Choroid plexus epithelial cell (primary cell): ENCODE results near the gene COL8A2.
A peak's percentile ranks its signal among the peaks of the same experiment; 100 is the strongest.

ENCODE experiments used
- DNase-seq: peaks from one replicate; pipeline ENCODE4 v3.0.0-alpha.2; 2010; ENCODE audit warnings: low read depth
- H3K4me3 ChIP-seq: 2 replicates; pipeline ENCODE4 v1.5.1; 2011; ENCODE audit warnings: low read depth, mild to moderate bottlenecking, control low read depth, low read length, moderate library complexity
- CTCF ChIP-seq: conservative IDR thresholded peaks from 2 replicates; pipeline ENCODE4 v1.5.1; 2011; ENCODE audit warnings: low read depth, mild to moderate bottlenecking, control low read depth, inconsistent platforms, low read length, moderate library complexity

The COL8A2 gene

DNA sequence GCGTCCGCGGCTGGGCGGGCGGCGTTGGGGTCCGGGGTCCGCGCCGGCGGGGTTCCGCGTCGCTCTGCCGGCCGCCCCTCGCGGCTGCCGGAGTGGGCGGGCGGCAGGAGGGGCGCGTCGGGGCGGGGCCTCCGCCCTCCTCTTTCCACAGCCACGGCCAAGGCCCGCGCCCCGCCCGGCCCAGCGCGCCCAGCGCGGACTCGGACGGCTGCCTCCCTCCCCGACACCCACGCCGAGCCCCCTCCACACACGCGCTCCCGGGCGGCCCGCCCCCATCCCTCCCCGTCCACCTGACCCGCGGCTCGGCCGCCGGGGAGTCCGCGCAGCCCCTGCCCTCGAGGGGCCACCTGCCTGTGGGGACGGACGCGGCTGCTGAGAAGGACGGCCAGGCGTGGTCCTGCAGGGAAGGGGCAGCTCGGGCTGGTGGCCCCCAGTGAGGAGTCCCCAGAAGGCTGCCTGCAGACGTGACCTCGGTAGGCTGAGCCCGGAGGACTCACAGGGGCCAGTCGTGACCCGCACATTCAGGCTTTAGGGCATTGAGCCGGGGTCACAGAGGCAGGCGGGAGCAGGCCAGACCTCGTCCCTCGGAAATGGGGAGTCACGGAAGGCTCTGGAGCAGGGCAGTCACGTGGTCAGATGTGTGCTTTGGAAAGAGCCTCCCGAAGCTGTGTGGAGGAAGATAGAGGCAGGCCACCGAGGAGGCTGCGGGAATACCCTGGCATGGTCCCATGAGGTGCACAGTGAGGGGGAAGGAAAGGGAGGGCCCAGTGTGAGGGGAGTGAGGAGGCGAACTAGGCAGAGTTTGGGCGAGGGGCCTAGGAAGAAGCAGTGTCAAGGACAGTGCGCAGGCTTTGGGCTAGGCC lies at the start of gene COL8A2:
Gene COL8A2 (minus strand): TSS at position 94 of the 863 bp plus-strand sequence. CDS start 24,980 bp downstream, outside the sequence.
- TF ChIP-seq CTCF, result no peak
- no peak for DNase-seq
- peak within 1 kb of the TSS; percentile 25 for H3K4me3 ChIP-seq

DNA sequence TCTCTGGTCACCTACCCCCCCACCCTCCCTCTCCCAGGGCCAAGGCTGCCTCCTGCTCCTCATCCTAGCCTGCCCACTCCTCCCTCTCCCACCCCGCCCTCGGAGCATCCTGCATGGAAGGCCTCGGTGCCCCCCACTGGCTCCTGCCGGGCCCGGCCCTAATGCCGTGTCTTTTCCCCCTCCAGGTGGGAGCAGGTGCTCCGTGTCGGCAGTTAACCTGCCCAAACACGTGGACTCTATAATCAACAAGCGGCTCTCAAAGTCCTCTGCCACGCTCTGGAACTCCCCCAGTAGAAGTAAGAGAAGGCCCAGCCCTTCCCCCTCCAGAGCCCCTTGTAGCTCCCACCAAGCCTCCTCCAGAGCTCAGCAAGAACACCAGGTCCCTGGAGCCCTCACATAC lies 49.7 kb upstream of the COL8A2 start:
- H3K4me3 ChIP-seq, result no peak overlapping the region
- TF ChIP-seq CTCF, result no peak
- DNase-seq, result no peak

DNA sequence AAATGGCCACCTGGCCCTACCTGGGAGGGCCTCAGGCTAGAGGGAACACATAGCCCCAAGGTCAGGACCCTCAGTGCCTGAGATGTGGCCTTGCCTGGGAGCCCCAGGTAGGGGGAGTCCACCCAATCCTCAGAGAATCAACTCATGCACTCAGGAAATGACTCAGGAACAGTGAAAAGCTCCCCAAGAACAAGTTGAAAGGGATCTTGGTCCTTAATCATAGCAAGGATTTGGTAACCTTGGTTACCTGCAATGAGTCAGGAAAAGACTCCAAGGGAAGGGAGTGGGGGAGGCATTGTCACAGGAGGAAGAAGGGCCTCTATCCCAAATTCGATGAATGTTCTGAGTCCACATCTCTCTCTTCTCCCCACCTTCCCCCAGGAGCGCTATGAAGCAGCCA lies 48.0 kb upstream of the COL8A2 start:
- H3K4me3 ChIP-seq, result no peak overlapping the region
- TF ChIP-seq CTCF, result no peak
- peak; percentile 61 for DNase-seq

DNA sequence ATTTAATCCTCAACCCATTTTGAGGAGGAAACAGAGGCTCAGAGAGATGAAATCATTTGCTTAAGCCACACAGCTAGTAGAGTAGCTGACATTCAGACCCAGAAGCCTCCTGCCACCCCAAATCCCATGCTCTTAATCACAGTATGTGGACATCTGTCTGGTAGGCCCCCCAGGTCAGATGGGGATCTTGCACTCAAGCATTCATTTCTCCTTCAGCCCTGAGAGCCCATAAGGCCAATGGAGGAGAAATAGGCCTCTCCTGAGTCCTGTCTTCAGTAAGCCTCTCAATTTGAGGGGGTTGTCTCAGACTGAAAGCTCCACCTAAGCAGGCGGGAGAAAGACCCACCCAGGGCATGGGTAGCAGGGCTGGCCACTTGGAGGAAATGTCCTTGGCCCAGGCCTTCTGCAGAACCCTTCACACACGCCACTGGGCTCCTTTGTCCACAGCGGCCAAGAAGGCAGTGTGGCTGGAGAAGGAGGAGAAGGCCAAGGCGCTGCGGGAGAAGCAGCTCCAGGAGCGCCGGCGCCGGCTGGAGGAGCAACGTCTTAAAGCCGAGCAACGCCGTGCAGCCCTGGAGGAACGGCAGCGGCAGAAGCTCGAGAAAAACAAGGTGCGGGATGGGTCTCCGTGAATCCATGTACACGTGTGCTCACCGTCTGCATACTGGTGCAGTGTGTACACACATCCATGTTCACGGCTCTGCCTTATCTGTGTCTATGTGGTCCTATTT lies 47.2 kb upstream of the COL8A2 start:
- no peak for TF ChIP-seq CTCF
- no peak overlapping the region for H3K4me3 ChIP-seq
- DNase-seq, result no peak

- no peak for DNase-seq
- H3K4me3 ChIP-seq, result no peak overlapping the region
- TF ChIP-seq CTCF, result no peak
These were observed 45.8 kb upstream of the COL8A2 start for GRCh38 chr1:36170643-36171412.

DNA sequence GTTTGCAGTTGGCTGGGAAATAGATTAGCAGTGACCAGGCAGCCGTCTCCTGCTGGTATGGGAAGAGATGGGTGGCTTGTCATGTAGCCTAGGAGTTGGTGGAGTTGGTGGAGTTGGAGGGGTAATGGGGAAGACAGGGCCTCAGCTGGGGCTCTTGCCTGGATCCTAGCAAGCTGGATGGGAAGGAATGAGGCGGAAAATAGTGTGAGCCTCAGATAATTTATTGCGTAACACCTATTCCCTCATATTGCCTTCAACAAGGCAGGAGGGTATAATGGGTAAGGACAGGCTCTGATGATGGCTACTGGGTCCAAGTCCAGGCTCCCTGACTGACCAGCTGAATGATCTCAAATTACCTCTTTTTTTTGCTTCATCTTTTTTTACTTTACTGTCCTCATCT lies 43.5 kb upstream of the COL8A2 start:
- no peak overlapping the region for H3K4me3 ChIP-seq
- no peak for TF ChIP-seq CTCF
- DNase-seq, result no peak
